RWPE2 (cell line): Measurements from ENCODE around the gene MCC.

Source experiments
- ATAC-seq: fragments of 200-7000 bp; cut with Tn5 transposase; 3 replicates; pipeline ENCODE4 v1.9.1; 2021; ENCODE audit warnings: low read depth
- DNase-seq: peaks from one replicate; pipeline ENCODE4 v3.0.0-alpha.2; 2020; ENCODE audit warnings: low spot score
- H3K27ac ChIP-seq: fragments of 450-650 bp; 2 replicates; pipeline ENCODE4 v1.5.1; 2017; ENCODE audit warnings: mild to moderate bottlenecking; ENCODE audit not compliant: poor library complexity, severe bottlenecking
- H3K27me3 ChIP-seq: fragments of 250-450 bp; sonication (Bioruptor Pico); 2 replicates; pipeline ENCODE4 v1.5.1; 2021; ENCODE audit warnings: mild to moderate bottlenecking, moderate library complexity; ENCODE audit not compliant: insufficient read depth, poor library complexity, severe bottlenecking
- H3K36me3 ChIP-seq: fragments of 250-450 bp; sonication (Bioruptor Pico); 2 replicates; pipeline ENCODE4 v1.5.1; 2020; ENCODE audit warnings: low read depth, mild to moderate bottlenecking, moderate library complexity
- H3K4me1 ChIP-seq: fragments of 250-450 bp; sonication (Bioruptor Pico); 2 replicates; pipeline ENCODE4 v1.5.1; 2021; ENCODE audit warnings: mild to moderate bottlenecking, moderate library complexity; ENCODE audit not compliant: insufficient read depth, poor library complexity, severe bottlenecking
- H3K4me3 ChIP-seq: fragments of 250-450 bp; sonication (Bioruptor Pico); 2 replicates; pipeline ENCODE4 v1.5.1; 2021; ENCODE audit warnings: mild to moderate bottlenecking, moderate library complexity; ENCODE audit not compliant: severe bottlenecking
- H3K9me3 ChIP-seq: fragments of 250-450 bp; sonication (Bioruptor Pico); 2 replicates; pipeline ENCODE4 v1.5.1; 2021; ENCODE audit warnings: mild to moderate bottlenecking, moderate library complexity; ENCODE audit not compliant: severe bottlenecking
- CTCF ChIP-seq: fragments of 450-650 bp; IDR thresholded peaks from one replicate; pipeline ENCODE4 v1.5.1; 2017; ENCODE audit warnings: mild to moderate bottlenecking, moderate library complexity; ENCODE audit not compliant: poor library complexity, severe bottlenecking

The MCC gene

GRCh38 chr5:113038714-113039113 is 449.5 kb downstream of the MCC start:
- Histone ChIP-seq H3K27me3 (no peaks in the 10 kb centered on the region), H3K4me1 (peaks cover 6% of the 10 kb centered on the region), H3K36me3 (peaks cover 14% of the 10 kb centered on the region; the same call in 1 of the 2 replicates), H3K27ac (peak overlapping the region; percentile 48), H3K9me3 (no peaks in the 10 kb centered on the region), H3K4me3 (no peak overlapping the region)
- peak; percentile 93 for ATAC-seq
- DNase-seq, result peak; percentile 89
- TF ChIP-seq CTCF, result peak; percentile 42

DNA sequence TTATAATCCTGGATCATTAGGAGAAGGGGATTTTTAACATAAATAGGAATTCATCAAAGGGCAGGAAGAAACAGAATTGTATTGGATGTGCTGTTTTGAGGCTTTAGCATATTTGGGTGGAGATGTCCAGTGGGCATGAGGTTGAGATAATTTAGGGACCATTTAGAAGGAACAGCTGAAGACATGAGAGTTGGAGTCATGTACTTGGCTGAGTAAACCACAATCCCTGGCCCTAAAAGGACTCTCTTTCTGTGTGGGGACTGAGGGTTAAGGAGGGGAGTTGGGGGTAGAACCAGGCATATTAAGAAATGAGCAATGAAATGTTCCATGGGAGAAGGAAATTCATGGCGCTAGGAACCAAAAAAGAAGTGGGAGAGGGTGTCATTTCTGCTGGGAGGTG is 450.1 kb downstream of the MCC start:
- no peak for ATAC-seq
- no peak overlapping the region for H3K4me3 ChIP-seq
- DNase-seq, result no peak
- peaks cover 9% of the 10 kb centered on the region; the same call in 1 of the 2 replicates for H3K36me3 ChIP-seq
- H3K27me3 ChIP-seq, result no peaks in the 10 kb centered on the region
- no peaks in the 10 kb centered on the region for H3K9me3 ChIP-seq
- TF ChIP-seq CTCF, result no peak
- peaks cover 6% of the 10 kb centered on the region for H3K4me1 ChIP-seq
- peak overlapping the region; percentile 48 for H3K27ac ChIP-seq

DNA sequence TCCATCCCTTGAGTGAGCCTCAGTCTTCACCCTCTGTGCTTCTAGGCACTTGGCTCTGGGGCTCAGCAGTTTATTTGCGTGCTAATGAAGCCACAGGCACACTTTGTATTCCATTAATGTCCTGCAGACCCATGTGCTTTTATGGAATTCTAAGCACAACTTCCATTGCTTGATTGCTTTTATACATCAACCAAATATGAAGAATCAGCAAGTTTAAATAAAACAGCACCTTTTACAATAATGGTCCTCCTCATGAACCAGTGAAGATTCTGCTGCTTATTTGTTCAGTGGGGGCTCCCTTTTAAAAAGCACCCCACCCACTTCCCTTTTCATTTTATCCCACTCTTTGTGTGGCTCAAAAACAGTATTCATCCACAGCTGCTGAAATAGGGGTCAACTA is 451.4 kb downstream of the MCC start:
- H3K9me3 ChIP-seq, result no peaks in the 10 kb centered on the region
- ATAC-seq, result no peak
- H3K4me1 ChIP-seq, result peaks cover 6% of the 10 kb centered on the region
- no peak for DNase-seq
- H3K27ac ChIP-seq, result no peak overlapping the region
- TF ChIP-seq CTCF, result no peak
- H3K4me3 ChIP-seq, result no peak overlapping the region
- no peaks in the 10 kb centered on the region for H3K27me3 ChIP-seq
- H3K36me3 ChIP-seq, result peaks cover 9% of the 10 kb centered on the region; the same call in 1 of the 2 replicates

DNA sequence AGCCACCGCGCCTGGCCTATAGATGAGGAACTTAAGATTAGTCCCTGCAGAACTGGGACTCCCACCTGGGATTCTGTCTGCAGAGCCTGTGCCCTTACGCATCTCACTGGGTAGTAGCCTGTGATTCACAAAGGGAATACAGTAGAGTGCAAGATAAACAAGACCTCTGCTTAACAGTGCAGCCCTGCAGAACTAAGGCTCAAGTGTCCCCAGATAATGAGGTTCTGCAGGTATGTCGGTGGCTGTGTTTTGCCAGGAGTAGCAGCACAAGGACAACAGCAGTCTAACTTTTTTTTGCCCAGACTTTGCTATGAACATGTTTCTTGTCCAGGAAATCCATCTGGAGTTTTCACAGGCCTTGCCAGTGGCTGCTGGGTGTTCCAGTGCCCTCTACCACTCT is 451.9 kb downstream of the MCC start:
- no peak overlapping the region for H3K4me3 ChIP-seq
- H3K27me3 ChIP-seq, result no peaks in the 10 kb centered on the region
- peaks cover 9% of the 10 kb centered on the region; the same call in 1 of the 2 replicates for H3K36me3 ChIP-seq
- DNase-seq, result no peak
- peaks cover 6% of the 10 kb centered on the region for H3K4me1 ChIP-seq
- ATAC-seq, result no peak
- no peaks in the 10 kb centered on the region for H3K9me3 ChIP-seq
- TF ChIP-seq CTCF, result no peak
- no peak overlapping the region for H3K27ac ChIP-seq

DNA sequence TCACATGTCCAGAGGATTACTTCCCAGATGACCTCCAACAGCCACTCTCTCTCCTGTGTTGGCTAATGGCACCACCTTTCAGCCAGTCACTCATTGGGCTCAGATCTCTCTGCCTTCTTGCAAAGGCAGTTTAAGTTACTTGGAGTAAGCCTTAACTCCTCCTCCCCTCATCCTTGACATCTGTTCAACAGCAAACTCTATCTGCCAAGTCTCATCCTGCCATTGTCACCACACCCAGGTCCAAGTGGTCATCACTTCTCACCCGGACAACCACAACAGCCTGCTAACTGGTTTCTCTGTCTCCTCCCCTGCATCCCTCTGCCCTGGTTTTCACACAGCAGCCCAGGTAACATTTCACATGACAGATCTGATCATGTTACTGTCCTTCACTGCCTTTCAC is 453.2 kb downstream of the MCC start:
- Histone ChIP-seq H3K27ac (no peak overlapping the region), H3K4me1 (peaks cover 6% of the 10 kb centered on the region), H3K4me3 (no peak overlapping the region), H3K36me3 (peaks cover 9% of the 10 kb centered on the region; the same call in 1 of the 2 replicates), H3K9me3 (no peaks in the 10 kb centered on the region), H3K27me3 (no peaks in the 10 kb centered on the region)
- TF ChIP-seq CTCF, result no peak
- ATAC-seq (no peak), DNase-seq (no peak)
